Tibial artery (tissue), 4 donors: ENCODE measurements around the gene ATXN7L1.
"Not testable (repeated sequence)": the region's sequence is repeated elsewhere in the genome, so short reads cannot be mapped to it uniquely, and the experiment has no call there.

Source experiments
- DNase-seq, 2 donors: peaks; one replicate each; pipeline ENCODE4 v3.0.0-alpha.2; 2019
- H3K27ac ChIP-seq, 2 donors: fragments of 200-600 bp; sonication (generic) in 1 of 2; 1 replicate in 1 of 2; 2 replicates in 1 of 2; pipeline ENCODE4 v1.5.1; 2018 to 2019; ENCODE audit warnings: mild to moderate bottlenecking in 1 of 2
- H3K27me3 ChIP-seq, 2 donors: fragments of 200-600 bp; sonication (generic) in 1 of 2; one replicate each; pipeline versions ENCODE4 v1.5.1 to v1.6.0; 2016 to 2019
- H3K36me3 ChIP-seq, 3 donors: fragments of 200-600 bp; sonication (generic) in 2 of 3; one replicate each; pipeline ENCODE4 v1.5.1; 2016 to 2019; ENCODE audit warnings: mild to moderate bottlenecking in 2 of 3
- H3K4me1 ChIP-seq, 4 donors: fragments of 200-600 bp; sonication (generic) in 2 of 4; 1 replicate in 3 of 4; 2 replicates in 1 of 4; pipeline ENCODE4 v1.5.1; 2016 to 2019
- H3K4me3 ChIP-seq, 2 donors: fragments of 200-600 bp; sonication (generic) in 1 of 2; 1 replicate in 1 of 2; 2 replicates in 1 of 2; pipeline ENCODE4 v1.5.1; 2018 to 2019; ENCODE audit warnings: mild to moderate bottlenecking in 2 of 2
- H3K9me3 ChIP-seq, 3 donors: fragments of 200-600 bp; sonication (generic) in 1 of 3; one replicate each; pipeline ENCODE4 v1.5.1; 2016 to 2019
- CTCF ChIP-seq, 2 experiments: fragments of 200-600 bp in 1 of 2; fragments of 450-650 bp in 1 of 2; IDR thresholded peaks; one replicate each; pipeline ENCODE4 v1.5.1; 2017 to 2019; ENCODE audit warnings: antibody characterized with exemption in 2 of 2, mild to moderate bottlenecking in 1 of 2, moderate library complexity in 1 of 2
- intact Hi-C: fragments of 100-400 bp; cut with DNase I; formaldehyde crosslinking; loops from one replicate; pipeline ENCODE4 v1.15.0; 2023; ENCODE audit warnings: low total_unique reads

ATXN7L1 gene

DNA sequence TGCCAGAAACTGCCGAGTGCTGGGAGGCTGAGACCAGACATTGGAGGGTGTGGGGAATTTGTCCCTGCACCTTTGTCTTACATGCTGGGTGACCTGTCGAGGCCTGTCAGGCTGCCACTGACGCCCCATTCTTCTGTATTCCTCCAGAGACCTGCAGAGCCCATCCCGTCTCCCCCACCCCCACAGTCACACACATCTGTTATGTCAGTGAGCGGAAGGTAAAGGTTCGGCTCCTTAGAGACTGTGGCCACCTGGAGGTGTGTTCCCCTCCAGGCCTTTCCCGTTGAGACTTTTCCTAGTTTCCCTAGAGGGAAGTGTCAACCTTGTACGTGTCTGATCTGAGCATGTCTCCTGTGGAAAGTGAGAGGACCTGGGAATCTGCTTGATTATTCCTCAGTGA, 84.5 kb downstream of the ATXN7L1 start:
- H3K36me3 ChIP-seq = peaks cover 6 to 13% (median 9%) of the 10 kb centered on the region in 3 donors
- no peaks in the 10 kb centered on the region for H3K9me3 ChIP-seq
- H3K27ac ChIP-seq = no peak overlapping the region
- no peak for TF ChIP-seq CTCF (IDR thresholded peaks at IDR 0.05)
- DNase-seq = no peak
- intact Hi-C loops = loop anchor here (10.0 kb wide), 1 partner anchor 1307 kb away; no protein-coding TSS in a partner anchor
- H3K27me3 ChIP-seq = no peaks in the 10 kb centered on the region
- H3K4me3 ChIP-seq = no peak overlapping the region
- peaks cover 0 to 8% (median 0%) of the 10 kb centered on the region in 4 donors for H3K4me1 ChIP-seq

DNA sequence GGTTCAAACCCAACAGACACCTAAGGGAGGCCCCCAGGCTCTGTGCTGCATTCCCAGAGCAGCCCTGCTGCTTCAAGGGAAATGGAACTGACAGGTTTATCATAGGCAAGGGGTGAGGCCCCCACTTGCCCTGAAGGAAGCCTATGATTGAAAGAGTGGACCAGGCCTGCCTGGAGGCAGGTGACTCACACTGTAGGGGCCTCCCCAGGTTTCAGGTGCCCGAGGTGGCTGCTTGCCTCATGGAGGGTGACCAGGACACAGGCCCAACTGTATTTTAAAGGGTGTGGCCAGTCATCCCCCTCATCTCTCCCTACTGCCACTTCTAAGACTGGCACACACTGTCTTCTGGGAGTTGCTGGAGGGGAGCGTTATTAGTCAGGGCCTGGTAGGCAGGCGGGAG, 85.4 kb downstream of the ATXN7L1 start:
- Histone ChIP-seq H3K4me3 (no peak overlapping the region), H3K9me3 (no peaks in the 10 kb centered on the region), H3K27me3 (no peaks in the 10 kb centered on the region), H3K4me1 (peaks cover 0 to 8% (median 0%) of the 10 kb centered on the region in 4 donors), H3K27ac (no peak overlapping the region), H3K36me3 (peaks cover 6 to 13% (median 9%) of the 10 kb centered on the region in 3 donors)
- no peak for TF ChIP-seq CTCF (IDR thresholded peaks at IDR 0.05)
- intact Hi-C loops = loop anchor here (10.0 kb wide), 1 partner anchor 1306 kb away; no protein-coding TSS in a partner anchor
- DNase-seq = no peak

- peaks cover 6 to 13% (median 9%) of the 10 kb centered on the region in 3 donors for H3K36me3 ChIP-seq
- H3K9me3 ChIP-seq, H3K4me1 ChIP-seq, H3K27me3 ChIP-seq, H3K27ac ChIP-seq, DNase-seq, H3K4me3 ChIP-seq: not testable (repeated sequence)
- intact Hi-C loops = loop anchor here (10.0 kb wide), 1 partner anchor 1306 kb away; no protein-coding TSS in a partner anchor
These were observed 85.9 kb downstream of the ATXN7L1 start for GRCh38 chr7:105790452-105790851.

GRCh38 chr7:105788816-105789349, 87.5 kb downstream of the ATXN7L1 start:
- Histone ChIP-seq H3K4me1 (no peaks in the 10 kb centered on the region), H3K27me3 (no peaks in the 10 kb centered on the region), H3K9me3 (no peaks in the 10 kb centered on the region), H3K4me3 (no peak overlapping the region), H3K36me3 (peaks cover 6 to 13% (median 9%) of the 10 kb centered on the region in 3 donors), H3K27ac (no peak overlapping the region)
- intact Hi-C loops = no loop called here
- TF ChIP-seq CTCF (IDR thresholded peaks at IDR 0.05) = no peak
- DNase-seq = no peak

DNA sequence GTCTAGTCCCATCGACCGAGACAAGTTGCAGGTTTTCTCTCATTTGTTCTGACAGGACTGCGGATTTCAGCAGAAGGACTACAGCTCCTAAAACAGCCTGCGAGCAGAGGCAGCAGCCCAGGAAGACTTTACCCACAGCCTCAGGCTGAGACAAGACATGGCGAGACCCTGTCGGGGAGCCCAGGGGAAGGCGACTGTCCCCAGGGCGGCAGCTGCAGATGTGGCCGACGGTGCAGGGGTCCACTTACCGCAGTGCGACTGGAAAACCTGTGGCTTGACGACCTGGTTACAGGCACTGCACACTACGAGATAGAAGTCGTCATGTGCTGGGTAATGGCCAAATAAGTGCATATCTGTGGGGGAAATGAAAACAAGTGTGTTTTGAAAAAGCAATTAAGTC, 88.0 kb downstream of the ATXN7L1 start:
- H3K4me3 ChIP-seq = no peak overlapping the region
- no peaks in the 10 kb centered on the region for H3K4me1 ChIP-seq
- intact Hi-C loops = no loop called here
- DNase-seq = no peak
- H3K9me3 ChIP-seq = no peaks in the 10 kb centered on the region
- H3K36me3 ChIP-seq = peaks cover 6 to 13% (median 9%) of the 10 kb centered on the region in 3 donors
- no peak overlapping the region for H3K27ac ChIP-seq
- no peaks in the 10 kb centered on the region for H3K27me3 ChIP-seq
- TF ChIP-seq CTCF (IDR thresholded peaks at IDR 0.05) = no peak

DNA sequence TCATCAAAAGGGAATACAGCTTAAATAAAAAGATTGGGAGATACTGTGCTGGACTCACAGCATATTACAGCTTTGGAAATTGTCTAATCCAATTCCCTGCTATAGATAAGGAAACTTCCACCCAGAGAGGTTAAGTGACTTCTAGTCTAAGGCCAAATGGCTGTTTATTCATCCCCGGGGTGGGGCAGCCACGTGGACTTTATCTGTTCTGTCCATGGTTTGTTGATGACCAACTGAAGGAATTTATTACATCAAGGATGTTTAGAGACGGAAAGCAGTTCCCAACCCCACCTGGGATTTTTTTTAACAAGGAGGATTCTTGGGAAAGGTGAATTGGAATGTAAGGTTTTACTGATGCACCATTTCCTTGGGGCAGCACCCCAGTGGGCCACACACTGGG, 88.6 kb downstream of the ATXN7L1 start:
- Histone ChIP-seq H3K4me1 (no peaks in the 10 kb centered on the region), H3K9me3 (no peaks in the 10 kb centered on the region), H3K4me3 (no peak overlapping the region), H3K27ac (no peak overlapping the region), H3K36me3 (peaks cover 6 to 10% (median 9%) of the 10 kb centered on the region in 3 donors), H3K27me3 (no peaks in the 10 kb centered on the region)
- intact Hi-C loops = no loop called here
- TF ChIP-seq CTCF (IDR thresholded peaks at IDR 0.05) = no peak
- no peak for DNase-seq
